GM19467 (cell line): ENCODE data around the gene DAB2IP.
"Not testable (repeated sequence)": the region's sequence is repeated elsewhere in the genome, so short reads cannot be mapped to it uniquely, and the experiment has no call there.

Experiments
- ATAC-seq: cut with Tn5 transposase; IDR thresholded peaks from one replicate; pipeline ENCODE4 v1.9.1; 2021; ENCODE audit warnings: mild to moderate bottlenecking, moderate library complexity; ENCODE audit not compliant: unreplicated experiment

DAB2IP gene

GRCh38 chr9:121643473-121643872, 8.0 kb upstream of the DAB2IP start:
- ATAC-seq: no peak

DNA sequence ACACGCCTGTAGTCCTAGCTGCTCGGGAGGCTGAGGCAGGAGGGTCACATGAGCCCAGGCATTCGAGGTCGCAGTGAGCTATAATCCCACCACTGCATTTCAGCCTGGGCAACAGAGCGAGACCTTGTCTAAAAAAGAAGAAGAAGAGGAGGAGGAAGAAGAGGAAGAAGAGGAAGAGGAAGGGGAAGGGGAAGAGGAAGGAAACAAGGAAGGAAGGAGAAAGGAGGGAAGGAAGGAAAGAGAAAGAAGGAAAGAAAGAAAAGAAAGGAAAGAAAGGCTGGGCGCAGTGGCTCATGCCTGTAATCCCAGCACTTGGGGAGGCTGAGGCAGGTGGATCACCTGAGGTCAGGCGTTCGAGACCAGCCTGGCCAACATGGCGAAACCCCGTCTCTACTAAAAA, 7.4 kb upstream of the DAB2IP start:
- ATAC-seq: not testable (repeated sequence)

- no peak for ATAC-seq
Observed at GRCh38 chr9:121645003-121645402, 6.4 kb upstream of the DAB2IP start.

DNA sequence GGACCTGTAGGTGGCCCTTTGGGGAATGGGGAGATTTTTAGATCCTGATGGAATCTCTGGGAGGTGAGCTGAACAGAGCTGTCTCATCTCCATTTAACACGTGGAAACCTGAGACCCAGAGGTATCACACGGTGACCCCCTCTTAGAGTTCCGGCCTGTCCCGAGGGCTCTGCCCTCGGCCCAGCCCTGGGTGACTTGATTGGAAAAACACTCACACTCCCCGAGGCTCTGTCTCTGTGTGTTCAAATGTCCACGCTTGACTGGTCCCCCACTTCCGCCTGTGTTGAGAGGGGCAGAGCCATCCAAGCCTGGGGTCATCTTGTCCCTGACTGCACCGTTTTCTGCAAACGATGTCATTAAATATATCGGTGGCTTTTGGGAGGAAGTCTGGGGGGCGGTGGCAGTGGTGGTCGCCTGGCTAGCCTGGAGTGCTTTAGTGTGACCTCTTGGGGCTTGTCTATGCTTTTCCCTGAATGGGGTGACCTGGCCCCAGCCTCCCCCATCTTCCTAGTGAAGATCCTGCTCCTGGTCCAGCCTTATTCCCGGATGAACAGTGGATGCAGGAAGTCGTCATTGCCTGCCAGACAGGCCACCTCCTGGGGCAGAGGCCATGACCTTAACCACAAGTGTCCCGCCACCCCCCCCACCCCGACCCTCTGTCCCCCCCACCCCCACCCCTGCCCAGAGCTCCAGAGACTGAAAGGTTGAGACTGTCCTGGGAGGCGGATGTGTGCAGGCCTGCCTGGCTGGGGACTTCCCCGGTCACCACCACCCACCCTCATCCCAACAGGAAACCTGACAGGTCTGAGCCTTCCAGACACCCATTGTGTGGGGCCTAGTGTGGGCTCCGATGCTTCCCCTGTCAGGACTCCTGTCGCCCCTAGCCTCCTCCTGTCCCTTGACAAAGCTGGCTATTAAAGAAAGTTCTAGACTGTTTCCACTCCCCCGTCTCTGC, 5.3 kb upstream of the DAB2IP start:
- ATAC-seq: no peak

DNA sequence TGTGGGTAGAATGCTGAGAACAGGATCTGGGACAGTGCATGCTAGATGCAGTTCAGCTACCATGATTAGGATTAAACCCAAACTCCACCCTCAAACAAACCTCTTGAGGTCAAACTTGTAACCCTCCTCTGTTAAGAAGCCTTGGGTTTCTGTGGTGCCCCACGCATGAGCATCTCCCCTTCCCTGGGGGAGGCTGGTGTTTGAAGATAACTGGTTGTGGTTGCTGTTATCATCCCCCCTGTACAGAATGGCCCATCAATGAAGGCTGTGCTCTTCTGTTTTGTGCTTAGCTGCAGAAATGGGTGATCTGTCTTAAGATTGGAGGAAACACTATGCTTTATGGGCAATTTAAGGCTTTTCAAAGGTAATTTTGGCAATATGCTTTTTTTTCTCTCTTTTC, 4.4 kb upstream of the DAB2IP start:
- ATAC-seq: no peak

- ATAC-seq: no peak
Observed at GRCh38 chr9:121648172-121648571, 3.3 kb upstream of the DAB2IP start.

DNA sequence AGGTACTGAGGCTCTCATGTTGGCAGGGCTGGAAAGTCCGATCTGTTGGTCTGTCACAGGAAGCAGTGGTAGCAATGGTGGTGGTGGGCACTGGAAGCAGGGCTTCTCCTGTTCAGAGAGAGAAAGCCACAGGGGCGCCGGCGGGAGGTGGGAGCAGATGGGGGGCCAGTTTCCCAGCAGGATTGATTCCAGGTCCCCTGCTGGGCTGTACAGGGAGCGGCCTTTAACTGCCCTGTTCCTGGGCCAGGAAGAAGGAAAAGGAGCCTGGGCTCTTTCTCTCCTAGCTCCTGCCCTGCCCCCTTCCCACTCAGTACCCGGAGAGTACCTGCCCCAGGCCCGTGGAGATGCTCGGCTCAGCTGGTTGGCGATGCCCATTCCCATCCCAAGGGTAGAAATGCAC, 2.6 kb upstream of the DAB2IP start:
- no peak for ATAC-seq

GRCh38 chr9:121649476-121650216, 1.8 kb upstream of the DAB2IP start:
- no peak for ATAC-seq

- no peak for ATAC-seq
Observed at GRCh38 chr9:121650217-121651007, 1.0 kb upstream of the DAB2IP start.

DNA sequence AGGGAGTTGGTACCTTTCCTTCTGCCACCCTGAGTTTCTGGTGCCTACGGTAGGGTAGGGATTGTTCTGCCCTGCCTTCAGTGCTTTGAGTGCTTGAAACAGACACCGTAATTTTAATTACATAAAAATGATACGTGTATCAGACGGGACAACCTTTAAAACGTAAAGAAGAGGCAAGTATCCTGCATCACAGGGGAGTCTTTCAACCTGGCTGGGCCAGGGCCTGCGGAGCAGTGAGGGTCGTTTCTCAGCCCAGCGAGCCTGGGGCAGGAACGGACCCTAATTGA, 483 bp upstream of the DAB2IP start:
- ATAC-seq: no peak

GRCh38 chr9:121652021-121652837, 795 bp downstream of the DAB2IP start:
- ATAC-seq: no peak

DNA sequence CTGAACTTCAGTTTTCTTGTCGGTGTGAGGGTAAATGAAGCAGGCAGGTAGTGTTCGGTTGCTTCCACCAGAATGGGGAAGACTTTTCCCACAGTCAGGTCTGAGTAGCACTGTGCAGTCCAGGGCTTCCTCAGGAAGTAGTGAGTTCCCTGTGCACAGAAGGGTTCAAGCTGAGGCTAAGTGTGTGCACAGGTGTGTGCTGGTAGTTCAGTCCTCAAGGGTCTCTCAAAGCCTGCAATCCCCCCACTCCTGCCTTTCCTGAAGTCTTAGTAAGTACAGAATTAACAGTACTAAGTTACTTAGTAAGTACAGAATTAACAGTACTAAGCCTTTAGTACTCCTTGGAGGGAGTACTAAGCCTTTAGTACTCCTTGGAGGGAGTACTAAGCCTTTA, 1.4 kb downstream of the DAB2IP start:
- no peak for ATAC-seq

DNA sequence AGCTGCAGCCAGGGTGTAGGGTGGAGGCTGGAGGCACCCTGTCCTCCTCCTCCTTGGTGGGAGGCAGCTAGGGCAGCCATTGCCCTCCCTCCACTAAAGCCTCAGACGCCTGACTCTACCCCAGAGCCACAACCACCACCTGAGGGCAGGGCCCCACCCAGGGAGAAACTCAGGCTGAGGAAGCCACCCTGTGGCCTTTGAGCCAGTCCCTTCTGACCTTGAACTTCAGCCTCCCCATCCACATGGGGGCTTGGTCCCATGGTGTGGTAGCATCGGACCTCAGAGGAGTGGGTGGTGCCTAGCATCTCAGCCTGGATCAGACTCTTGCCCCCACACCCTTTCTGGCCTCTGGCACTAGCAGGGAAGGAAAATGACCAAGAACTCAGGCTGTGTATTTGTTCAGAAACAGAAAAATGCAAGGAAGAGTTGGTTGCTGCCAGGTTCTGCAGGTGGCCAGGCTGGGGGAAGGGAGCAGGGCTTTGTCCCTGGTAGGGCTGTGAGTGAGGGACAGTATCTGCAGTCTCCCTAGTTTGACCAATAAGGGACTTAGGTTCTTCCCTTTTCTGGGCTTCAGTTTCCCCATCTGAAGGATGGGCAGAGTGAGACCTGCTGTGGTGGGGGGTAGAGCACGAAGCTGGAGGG, 3.2 kb downstream of the DAB2IP start:
- no peak for ATAC-seq

- ATAC-seq: no peak
Observed at GRCh38 chr9:121655231-121655755, 3.9 kb downstream of the DAB2IP start.

- ATAC-seq: no peak
Observed at GRCh38 chr9:121656941-121657470, 5.6 kb downstream of the DAB2IP start.

- no peak for ATAC-seq
Observed at GRCh38 chr9:121658166-121658565, 6.7 kb downstream of the DAB2IP start.

GRCh38 chr9:121658591-121658990, 7.2 kb downstream of the DAB2IP start:
- no peak for ATAC-seq

GRCh38 chr9:121660367-121660766, 8.9 kb downstream of the DAB2IP start:
- ATAC-seq: no peak

DNA sequence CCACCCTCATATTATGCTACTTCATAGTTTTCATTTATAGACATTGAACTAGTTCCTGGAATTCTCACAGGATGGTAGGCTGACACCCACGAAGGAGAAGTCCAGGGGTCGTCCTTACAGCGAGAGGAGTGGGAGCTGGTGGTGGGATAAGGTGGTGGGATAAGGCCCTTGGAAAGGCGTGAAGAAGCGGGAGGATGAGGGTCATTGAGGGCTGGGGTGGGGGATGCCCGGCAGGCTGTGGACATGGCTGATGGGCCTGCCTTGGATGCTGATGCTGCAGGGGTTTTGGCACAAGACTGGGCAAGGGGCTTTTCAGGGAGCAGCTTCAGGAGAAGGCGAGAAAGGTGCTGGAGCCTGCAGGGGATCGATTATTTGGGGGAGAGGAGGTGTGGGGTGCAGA, 9.4 kb downstream of the DAB2IP start:
- no peak for ATAC-seq

GRCh38 chr9:121661328-121661727, 9.9 kb downstream of the DAB2IP start:
- no peak for ATAC-seq
